Measurements from ENCODE around the gene LYPD5. TPM values are rescaled to one million over a fixed set of nuclear protein-coding genes. Genes with fewer than 3 reads are reported as not detected.

Gene LYPD5
- total RNA-seq, 1 experiment from 2014 or later: not detected

- DNase-seq: no peak
- Histone ChIP-seq H3K79me2 (ENCODE audit: low read length) (no peaks in the 10 kb centered on the region), H3K4me3 (ENCODE audit: low read length) (no peak overlapping the region), H3K27me3 (ENCODE audit: low read length) (no peaks in the 10 kb centered on the region), H3K4me2 (ENCODE audit: low read depth, low read length, poor library complexity, severe bottlenecking) (no peak overlapping the region), H3K9me3 (ENCODE audit: low read length) (no peaks in the 10 kb centered on the region), H3K36me3 (ENCODE audit: insufficient read depth, low read length) (no peaks in the 10 kb centered on the region), H3K27ac (ENCODE audit: low read length) (no peak overlapping the region), H2AFZ (ENCODE audit: low read length) (no peak overlapping the region), H3K9ac (ENCODE audit: low read length) (no peak overlapping the region), H4K20me1 (ENCODE audit: insufficient read depth, low read depth, low read length) (no peaks in the 10 kb centered on the region), H3K4me1 (ENCODE audit: low read length) (peaks cover 8% of the 10 kb centered on the region; the same call in 1 of the 2 replicates), H3K9me2 (replicated peaks; ENCODE audit: insufficient read depth, low read length) (no peaks in the 10 kb centered on the region)
Measured at GRCh38 chr19:43783636-43784035, 18.6 kb downstream of the LYPD5 start.

GRCh38 chr19:43782689-43783231 is 19.5 kb downstream of the LYPD5 start:
- no peaks in the 10 kb centered on the region for H3K9me2 ChIP-seq (replicated peaks; ENCODE audit: insufficient read depth, low read length)
- H3K27ac ChIP-seq (ENCODE audit: low read length): no peak overlapping the region
- DNase-seq: no peak
- no peak overlapping the region for H2AFZ ChIP-seq (ENCODE audit: low read length)
- peaks cover 8% of the 10 kb centered on the region; the same call in 1 of the 2 replicates for H3K4me1 ChIP-seq (ENCODE audit: low read length)
- no peaks in the 10 kb centered on the region for H3K27me3 ChIP-seq (ENCODE audit: low read length)
- no peaks in the 10 kb centered on the region for H3K9me3 ChIP-seq (ENCODE audit: low read length)
- H3K4me2 ChIP-seq (ENCODE audit: low read depth, low read length, poor library complexity, severe bottlenecking): no peak overlapping the region
- H4K20me1 ChIP-seq (ENCODE audit: insufficient read depth, low read depth, low read length): no peaks in the 10 kb centered on the region
- no peak overlapping the region for H3K9ac ChIP-seq (ENCODE audit: low read length)
- H3K79me2 ChIP-seq (ENCODE audit: low read length): no peaks in the 10 kb centered on the region
- no peaks in the 10 kb centered on the region for H3K36me3 ChIP-seq (ENCODE audit: insufficient read depth, low read length)
- H3K4me3 ChIP-seq (ENCODE audit: low read length): no peak overlapping the region

DNA sequence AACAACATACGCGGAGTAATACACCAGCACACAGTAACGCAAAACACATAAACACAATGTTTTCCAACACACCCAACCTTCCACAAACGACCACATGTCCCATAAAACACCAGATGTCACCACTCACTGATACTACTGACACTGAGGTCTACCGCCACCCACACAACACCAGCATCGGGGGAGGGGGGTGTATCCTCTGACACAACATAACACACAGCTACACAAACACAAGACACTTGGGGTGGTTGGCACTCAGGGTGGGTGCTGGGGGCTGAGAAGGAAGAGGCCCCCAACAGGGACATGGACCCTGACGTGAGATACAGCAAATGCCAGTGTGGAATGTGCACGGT is 20.0 kb downstream of the LYPD5 start:
- Histone ChIP-seq H3K79me2 (ENCODE audit: low read length) (no peaks in the 10 kb centered on the region), H3K27ac (ENCODE audit: low read length) (no peak overlapping the region), H3K9me2 (replicated peaks; ENCODE audit: insufficient read depth, low read length) (no peaks in the 10 kb centered on the region), H3K9me3 (ENCODE audit: low read length) (no peaks in the 10 kb centered on the region), H2AFZ (ENCODE audit: low read length) (no peak overlapping the region), H3K4me1 (ENCODE audit: low read length) (peaks cover 8% of the 10 kb centered on the region; the same call in 1 of the 2 replicates), H3K27me3 (ENCODE audit: low read length) (no peaks in the 10 kb centered on the region), H3K9ac (ENCODE audit: low read length) (no peak overlapping the region), H4K20me1 (ENCODE audit: insufficient read depth, low read depth, low read length) (no peaks in the 10 kb centered on the region), H3K4me2 (ENCODE audit: low read depth, low read length, poor library complexity, severe bottlenecking) (no peak overlapping the region), H3K4me3 (ENCODE audit: low read length) (no peak overlapping the region), H3K36me3 (ENCODE audit: insufficient read depth, low read length) (no peaks in the 10 kb centered on the region)
- no peak for DNase-seq

- Histone ChIP-seq H4K20me1 (ENCODE audit: insufficient read depth, low read depth, low read length) (no peaks in the 10 kb centered on the region), H3K9me2 (replicated peaks; ENCODE audit: insufficient read depth, low read length) (no peaks in the 10 kb centered on the region), H3K79me2 (ENCODE audit: low read length) (no peaks in the 10 kb centered on the region), H3K4me3 (ENCODE audit: low read length) (no peak overlapping the region), H2AFZ (ENCODE audit: low read length) (no peak overlapping the region), H3K9ac (ENCODE audit: low read length) (no peak overlapping the region), H3K4me1 (ENCODE audit: low read length) (peaks cover 8% of the 10 kb centered on the region; the same call in 1 of the 2 replicates), H3K4me2 (ENCODE audit: low read depth, low read length, poor library complexity, severe bottlenecking) (no peak overlapping the region), H3K36me3 (ENCODE audit: insufficient read depth, low read length) (no peaks in the 10 kb centered on the region), H3K27me3 (ENCODE audit: low read length) (no peaks in the 10 kb centered on the region), H3K27ac (ENCODE audit: low read length) (no peak overlapping the region), H3K9me3 (ENCODE audit: low read length) (no peaks in the 10 kb centered on the region)
- no peak for DNase-seq
Measured at GRCh38 chr19:43781630-43782310, 20.5 kb downstream of the LYPD5 start.

- Histone ChIP-seq H3K4me3 (ENCODE audit: low read length) (no peak within 1 kb of the TSS), H3K79me2 (ENCODE audit: low read length) (no peaks in the 10 kb centered on the region), H3K27me3 (ENCODE audit: low read length) (no peaks in the 10 kb centered on the region), H3K4me2 (ENCODE audit: low read depth, low read length, poor library complexity, severe bottlenecking) (no peak within 1 kb of the TSS), H3K9me2 (replicated peaks; ENCODE audit: insufficient read depth, low read length) (no peaks in the 10 kb centered on the region), H4K20me1 (ENCODE audit: insufficient read depth, low read depth, low read length) (no peaks in the 10 kb centered on the region), H3K9me3 (ENCODE audit: low read length) (no peaks in the 10 kb centered on the region), H3K36me3 (ENCODE audit: insufficient read depth, low read length) (no peaks in the 10 kb centered on the region), H3K27ac (ENCODE audit: low read length) (no peak within 1 kb of the TSS), H3K9ac (ENCODE audit: low read length) (no peak within 1 kb of the TSS), H2AFZ (ENCODE audit: low read length) (no peak within 1 kb of the TSS), H3K4me1 (ENCODE audit: low read length) (peaks cover 8% of the 10 kb centered on the region; the same call in 1 of the 2 replicates)
- no peak for DNase-seq
Measured at GRCh38 chr19:43780706-43781525, 21.3 kb downstream of the LYPD5 start, which contains the start of gene KCNN4. Gene KCNN4, minus strand, starts transcription at chr19:43780973. Its CDS starts 112 bp downstream, at chr19:43780861.

DNA sequence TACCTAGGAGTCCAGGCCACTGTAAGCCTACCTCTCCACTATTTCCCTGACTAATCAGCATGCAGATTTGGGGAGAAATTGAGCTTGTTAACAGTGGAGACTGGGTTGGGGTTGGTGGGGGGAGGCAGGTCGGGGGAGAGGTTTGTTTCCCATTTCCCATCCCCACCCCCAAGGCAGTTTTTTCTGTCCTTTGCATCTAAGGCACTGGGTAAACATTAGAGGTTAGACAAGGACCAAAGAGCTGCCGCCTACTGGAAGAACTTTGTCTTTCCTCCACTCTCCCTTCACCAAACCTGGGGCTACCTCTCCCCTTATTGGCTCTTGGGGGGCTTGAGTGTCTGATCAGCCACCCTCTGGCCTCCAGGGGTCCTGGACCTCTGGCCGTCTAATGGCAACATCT is 22.4 kb downstream of the LYPD5 start:
- Histone ChIP-seq H3K4me2 (ENCODE audit: low read depth, low read length, poor library complexity, severe bottlenecking) (no peak overlapping the region), H3K9ac (ENCODE audit: low read length) (no peak overlapping the region), H3K4me3 (ENCODE audit: low read length) (no peak overlapping the region), H3K9me3 (ENCODE audit: low read length) (no peaks in the 10 kb centered on the region), H4K20me1 (ENCODE audit: insufficient read depth, low read depth, low read length) (no peaks in the 10 kb centered on the region), H3K36me3 (ENCODE audit: insufficient read depth, low read length) (no peaks in the 10 kb centered on the region), H3K79me2 (ENCODE audit: low read length) (no peaks in the 10 kb centered on the region), H3K27ac (ENCODE audit: low read length) (no peak overlapping the region), H2AFZ (ENCODE audit: low read length) (no peak overlapping the region), H3K27me3 (ENCODE audit: low read length) (no peaks in the 10 kb centered on the region), H3K4me1 (ENCODE audit: low read length) (peaks cover 5% of the 10 kb centered on the region; the same call in 1 of the 2 replicates), H3K9me2 (replicated peaks; ENCODE audit: insufficient read depth, low read length) (no peaks in the 10 kb centered on the region)
- DNase-seq: no peak

DNA sequence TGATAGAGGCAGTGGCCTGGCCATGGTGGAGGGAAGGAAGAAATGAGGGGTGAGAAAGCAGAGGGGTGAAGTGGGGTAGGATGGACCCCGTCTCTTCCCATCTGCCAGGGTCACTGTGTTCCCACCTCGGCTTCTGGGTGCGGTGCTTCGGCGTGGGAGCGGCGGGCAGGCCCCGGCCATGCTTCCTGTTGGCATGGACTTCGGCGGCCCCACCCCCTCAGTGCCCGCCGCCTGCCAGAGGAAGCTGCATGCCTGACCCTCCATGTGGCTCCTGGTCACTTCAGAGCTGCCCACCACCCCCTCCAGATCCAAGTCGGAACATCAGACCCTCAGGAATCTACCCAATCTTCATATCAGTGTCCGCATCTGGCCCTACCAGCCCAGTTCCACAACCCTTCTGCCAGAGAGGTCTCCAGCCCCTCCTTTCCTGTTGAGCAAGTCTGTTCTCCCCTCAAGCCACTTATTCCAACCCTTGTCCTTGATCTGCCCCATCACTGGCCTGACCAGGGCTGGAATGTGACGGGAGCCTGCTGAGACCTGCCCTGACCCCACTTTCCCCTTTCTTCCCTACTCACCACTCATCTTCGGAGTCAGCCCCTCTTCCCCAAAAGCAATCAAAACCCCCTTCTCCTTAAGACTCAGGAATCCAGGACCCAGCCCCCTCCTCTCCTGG is 23.0 kb downstream of the LYPD5 start:
- no peak for DNase-seq
- no peaks in the 10 kb centered on the region for H3K79me2 ChIP-seq (ENCODE audit: low read length)
- no peak overlapping the region for H3K27ac ChIP-seq (ENCODE audit: low read length)
- H3K4me1 ChIP-seq (ENCODE audit: low read length): peaks cover 3% of the 10 kb centered on the region; the same call in 1 of the 2 replicates
- no peak overlapping the region for H2AFZ ChIP-seq (ENCODE audit: low read length)
- no peak overlapping the region for H3K9ac ChIP-seq (ENCODE audit: low read length)
- no peaks in the 10 kb centered on the region for H3K9me2 ChIP-seq (replicated peaks; ENCODE audit: insufficient read depth, low read length)
- H4K20me1 ChIP-seq (ENCODE audit: insufficient read depth, low read depth, low read length): no peaks in the 10 kb centered on the region
- no peaks in the 10 kb centered on the region for H3K27me3 ChIP-seq (ENCODE audit: low read length)
- no peak overlapping the region for H3K4me2 ChIP-seq (ENCODE audit: low read depth, low read length, poor library complexity, severe bottlenecking)
- no peaks in the 10 kb centered on the region for H3K9me3 ChIP-seq (ENCODE audit: low read length)
- H3K4me3 ChIP-seq (ENCODE audit: low read length): no peak overlapping the region
- no peaks in the 10 kb centered on the region for H3K36me3 ChIP-seq (ENCODE audit: insufficient read depth, low read length)

GRCh38 chr19:43778651-43779050 is 23.6 kb downstream of the LYPD5 start:
- no peaks in the 10 kb centered on the region for H3K79me2 ChIP-seq (ENCODE audit: low read length)
- H3K9ac ChIP-seq (ENCODE audit: low read length): no peak overlapping the region
- no peak for DNase-seq
- no peaks in the 10 kb centered on the region for H3K27me3 ChIP-seq (ENCODE audit: low read length)
- H3K4me1 ChIP-seq (ENCODE audit: low read length): no peaks in the 10 kb centered on the region; the same call in 1 of the 2 replicates
- no peaks in the 10 kb centered on the region for H3K36me3 ChIP-seq (ENCODE audit: insufficient read depth, low read length)
- H4K20me1 ChIP-seq (ENCODE audit: insufficient read depth, low read depth, low read length): no peaks in the 10 kb centered on the region
- H3K4me3 ChIP-seq (ENCODE audit: low read length): no peak overlapping the region
- no peak overlapping the region for H3K27ac ChIP-seq (ENCODE audit: low read length)
- H3K4me2 ChIP-seq (ENCODE audit: low read depth, low read length, poor library complexity, severe bottlenecking): no peak overlapping the region
- H2AFZ ChIP-seq (ENCODE audit: low read length): no peak overlapping the region
- H3K9me3 ChIP-seq (ENCODE audit: low read length): no peaks in the 10 kb centered on the region
- no peaks in the 10 kb centered on the region for H3K9me2 ChIP-seq (replicated peaks; ENCODE audit: insufficient read depth, low read length)

All from Karpas-422 (cell line).